AG04450 (cell line): ENCODE results near the gene DBF4. TPM values are rescaled to one million over a fixed set of nuclear protein-coding genes. Genes with fewer than 3 reads are reported as not detected.
"Not testable (repeated sequence)": the region's sequence is repeated elsewhere in the genome, so short reads cannot be mapped to it uniquely, and the experiment has no call there.

Source experiments
- CTCF ChIA-PET: fragments of 300-600, 350-600 bp; formaldehyde crosslinking; extraction: SDS; loops from one replicate; lab custom pipeline; 2022; ENCODE audit warnings: antibody characterized with exemption, inconsistent platforms; lab: Charles Lee
- POLR2A ChIA-PET: fragments of 350-600 bp; formaldehyde crosslinking; extraction: SDS; loops from one replicate; lab custom pipeline; 2021; ENCODE audit warnings: antibody characterized with exemption, inconsistent platforms; lab: Yijun Ruan, JAX
- DNase-seq: peaks from one replicate; pipeline ENCODE4 v3.0.0-alpha.2; 2011; ENCODE audit warnings: low read depth, low spot score
- H3K27ac ChIP-seq: one replicate; pipeline ENCODE4 v1.5.1; 2012; ENCODE audit warnings: low read depth, low read length, control low read depth
- H3K27me3 ChIP-seq: one replicate; pipeline ENCODE4 v1.6.0; 2012; ENCODE audit warnings: low read length; ENCODE audit not compliant: control insufficient read depth, insufficient read depth
- H3K4me3 ChIP-seq: 2 replicates; pipeline ENCODE4 v1.5.1; 2011; ENCODE audit warnings: mild to moderate bottlenecking, low read depth, low read length, control low read depth
- H3K9me3 ChIP-seq: 2 replicates; pipeline ENCODE4 v1.5.1; 2012; ENCODE audit warnings: low read length; ENCODE audit not compliant: control insufficient read depth, insufficient read depth
- CTCF ChIP-seq: IDR thresholded peaks from 2 replicates; pipeline ENCODE4 v1.5.1; 2011; ENCODE audit warnings: low read depth, low read length, control low read depth, inconsistent platforms
- polyA plus RNA-seq: library from polyadenylated mRNA; depleted of rRNA; stranded (reverse); fragments of >200 nt; gene quantifications from 2 replicates; pipeline ENCODE4 v1.2.3, GENCODE V29; 2011; rRNA removed

DBF4 gene
- polyA plus RNA-seq, 1 experiment, result 8.8 TPM

GRCh38 chr7:87935384-87935706 lies 59.1 kb downstream of the DBF4 start:
- POLR2A ChIA-PET, result no interaction called here
- H3K27me3 ChIP-seq, result peaks cover 4% of the 10 kb centered on the region
- peak overlapping the region; percentile 66; the same call in 1 of the 2 replicates for H3K4me3 ChIP-seq
- CTCF ChIA-PET, result no interaction called here
- no peak for TF ChIP-seq CTCF
- no peaks in the 10 kb centered on the region for H3K9me3 ChIP-seq
- no peak for DNase-seq
- H3K27ac ChIP-seq, result no peak overlapping the region

GRCh38 chr7:87941138-87941537 lies 64.8 kb downstream of the DBF4 start:
- Histone ChIP-seq H3K9me3 (no peaks in the 10 kb centered on the region), H3K4me3 (no peak overlapping the region), H3K27ac (no peak overlapping the region), H3K27me3 (peaks cover 3% of the 10 kb centered on the region)
- POLR2A ChIA-PET, result no interaction called here
- DNase-seq, result no peak
- TF ChIP-seq CTCF, result no peak
- CTCF ChIA-PET, result no interaction called here

GRCh38 chr7:87944547-87944946 lies 68.3 kb downstream of the DBF4 start:
- Histone ChIP-seq H3K27me3 (peaks cover 3% of the 10 kb centered on the region), H3K27ac (no peak overlapping the region), H3K9me3 (no peaks in the 10 kb centered on the region), H3K4me3 (no peak overlapping the region)
- TF ChIP-seq CTCF, result no peak
- no peak for DNase-seq
- ChIA-PET CTCF (interaction anchor here (0.5 kb wide), 1 partner anchor 28 kb away, joined by 3 read pairs; no protein-coding TSS in a partner anchor), POLR2A (no interaction called here)

DNA sequence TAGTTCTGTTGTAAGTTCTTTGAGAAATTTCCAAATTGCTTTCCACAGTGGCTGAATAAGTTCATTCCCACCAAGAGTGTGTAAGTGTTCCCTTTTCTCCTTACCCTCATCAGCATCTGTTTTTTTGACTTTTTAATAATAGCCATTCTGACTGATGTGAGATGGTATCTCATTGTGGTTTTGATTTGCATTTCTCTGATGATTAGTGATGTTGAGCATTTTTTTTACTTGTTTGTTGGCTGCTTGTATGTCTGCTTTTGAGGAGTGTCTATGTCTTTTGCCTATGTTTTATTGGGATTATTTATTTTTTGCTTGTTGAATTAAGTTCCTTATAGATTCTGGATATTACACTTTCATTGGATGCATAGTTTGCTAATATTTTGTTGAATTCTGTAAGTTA lies 69.6 kb downstream of the DBF4 start:
- CTCF ChIA-PET, POLR2A ChIA-PET, H3K9me3 ChIP-seq, H3K4me3 ChIP-seq, H3K27ac ChIP-seq, H3K27me3 ChIP-seq, DNase-seq: not testable (repeated sequence)

GRCh38 chr7:87948371-87948770 lies 72.1 kb downstream of the DBF4 start:
- no peak overlapping the region for H3K27ac ChIP-seq
- no peak for DNase-seq
- no peak for TF ChIP-seq CTCF
- peaks cover 3% of the 10 kb centered on the region for H3K27me3 ChIP-seq
- POLR2A ChIA-PET, result no interaction called here
- CTCF ChIA-PET, result no interaction called here
- H3K4me3 ChIP-seq, result no peak overlapping the region
- H3K9me3 ChIP-seq, result no peaks in the 10 kb centered on the region

Other genes with a start within 250 kb of the DBF4 start
- gene RUNDC3B, start 248.1 kb upstream of the DBF4 start, polyA plus RNA-seq, result 0.12 and 0.26 TPM in 2 replicates
- 9.3 and 11.8 TPM in 2 replicates for gene SLC25A40, start 133 bp upstream of the DBF4 start, polyA plus RNA-seq
- gene ADAM22, start 57.8 kb downstream of the DBF4 start, polyA plus RNA-seq, result 0.14 and 0.33 TPM in 2 replicates